OCI-LY7 (cell line): ENCODE measurements around the gene FUT2. TPM values are rescaled to one million over a fixed set of nuclear protein-coding genes. Genes with fewer than 3 reads are reported as not detected.

Source experiments
- BruUV-seq: library from RNA; stranded (reverse); fragments of 400-500 nt; replicated peaks from 2 replicates; lab custom pipeline; 2021; lab: Mats Ljungman, UMichigan
- CTCF ChIA-PET: fragments of 300-600 bp; sonication (Branson Sonifier 250); formaldehyde crosslinking; loops from one replicate; lab custom pipeline; 2022; ENCODE audit warnings: antibody characterized with exemption; ENCODE audit not compliant: unreplicated experiment; lab: Charles Lee
- POLR2A ChIA-PET: fragments of 300-600 bp; sonication (Branson Sonifier 250); formaldehyde crosslinking; loops from one replicate; lab custom pipeline; 2022; ENCODE audit warnings: antibody characterized with exemption; lab: Charles Lee
- DNase-seq: peaks from one replicate; pipeline ENCODE4 v3.0.0-alpha.2; 2015; ENCODE audit warnings: low spot score
- H2AFZ ChIP-seq: fragments of 200-600 bp; sonication (generic), shearing (Covaris generic); 2 replicates; pipeline ENCODE4 v1.6.1; 2014; ENCODE audit warnings: mild to moderate bottlenecking, antibody characterized with exemption, low read length, moderate library complexity
- H3K27ac ChIP-seq: fragments of 200-600 bp; sonication (generic); 2 replicates; pipeline ENCODE4 v1.5.1; 2014; ENCODE audit warnings: mixed run types, low read depth, mild to moderate bottlenecking, moderate library complexity, low read length, inconsistent platforms; ENCODE audit not compliant: poor library complexity, severe bottlenecking
- H3K36me3 ChIP-seq: fragments of 200-600 bp; sonication (generic); 2 replicates; pipeline ENCODE4 v1.6.1; 2014; ENCODE audit warnings: mild to moderate bottlenecking, antibody characterized with exemption, low read length, moderate library complexity, mixed read lengths; ENCODE audit not compliant: insufficient read depth
- H3K4me1 ChIP-seq: fragments of 200-600 bp; sonication (generic); 2 replicates; pipeline ENCODE4 v1.5.1; 2014; ENCODE audit warnings: mild to moderate bottlenecking, low read length; ENCODE audit not compliant: insufficient read depth, poor library complexity, severe bottlenecking
- H3K4me2 ChIP-seq: fragments of 200-600 bp; sonication (generic); 2 replicates; pipeline ENCODE4 v1.6.1; 2014; ENCODE audit warnings: mild to moderate bottlenecking, low read length
- H3K4me3 ChIP-seq: fragments of 200-600 bp; sonication (generic); 2 replicates; pipeline ENCODE4 v1.5.1; 2014; ENCODE audit warnings: mild to moderate bottlenecking, low read depth, low read length; ENCODE audit not compliant: poor library complexity, severe bottlenecking
- H3K79me2 ChIP-seq: fragments of 200-600 bp; sonication (generic); 2 replicates; pipeline ENCODE4 v1.6.1; 2016; ENCODE audit warnings: low read depth, mild to moderate bottlenecking, low read length, moderate library complexity, mixed read lengths; ENCODE audit not compliant: insufficient read depth
- H3K9me2 ChIP-seq: fragments of 200-600 bp; sonication (generic); 2 replicates; pipeline ENCODE4 v1.6.1; 2016; ENCODE audit warnings: mild to moderate bottlenecking, low read length, mixed read lengths; ENCODE audit not compliant: insufficient read depth
- H3K9me3 ChIP-seq: fragments of 200-600 bp; sonication (generic); 2 replicates; pipeline ENCODE4 v1.6.1; 2014; ENCODE audit warnings: mild to moderate bottlenecking, mixed run types, low read length, mixed read lengths
- H4K20me1 ChIP-seq: fragments of 200-600 bp; sonication (generic); 2 replicates; pipeline ENCODE4 v1.6.1; 2014; ENCODE audit warnings: mild to moderate bottlenecking, antibody characterized with exemption, low read length, moderate library complexity, mixed read lengths; ENCODE audit not compliant: insufficient read depth
- CTCF ChIP-seq: fragments of 200-600 bp; sonication (generic); conservative IDR thresholded peaks from 2 replicates; pipeline ENCODE4 v1.5.1; 2014; ENCODE audit warnings: mild to moderate bottlenecking, antibody characterized with exemption, low read length, moderate library complexity, mixed read lengths
- EZH2phosphoT487 ChIP-seq: fragments of 200-600 bp; sonication (generic); IDR thresholded peaks from 2 replicates; pipeline ENCODE4 v1.6.1; 2018; ENCODE audit warnings: low read depth, borderline replicate concordance, mild to moderate bottlenecking, mixed run types, antibody characterized with exemption, low read length, moderate library complexity, mixed read lengths
- intact Hi-C: fragments of 100-400 bp; cut with micrococcal nuclease; formaldehyde crosslinking; loops from one replicate; pipeline ENCODE4 v1.10.0; 2022; ENCODE audit not compliant: unreplicated experiment
- total RNA-seq, 2 experiments: library from RNA; depleted of rRNA in 1 of 2; stranded (reverse); fragments of >200 nt in 1 of 2; shearing (Covaris generic) in 1 of 2; gene quantifications; 2 replicates each; pipeline ENCODE4 v1.2.3, GENCODE V29; 2014 to 2022

FUT2 gene
- total RNA-seq, 2 experiments from 2014 or later, result not detected

- intact Hi-C loops, result no loop called here
- Histone ChIP-seq H3K9me2 (no peaks in the 10 kb centered on the region), H2AFZ (peak overlapping the region; percentile 67; the same call in 1 of the 2 replicates), H3K9me3 (no peaks in the 10 kb centered on the region), H3K27ac (peak overlapping the region; percentile 67), H3K4me3 (peak overlapping the region; percentile 71), H4K20me1 (no peaks in the 10 kb centered on the region), H3K4me2 (peak overlapping the region; percentile 85), H3K79me2 (no peaks in the 10 kb centered on the region), H3K36me3 (no peaks in the 10 kb centered on the region), H3K4me1 (peaks cover 17% of the 10 kb centered on the region)
- ChIA-PET POLR2A (interaction anchor here (1.3 kb wide), 1 partner anchor 12 kb away, joined by 3 read pairs; no protein-coding TSS in a partner anchor), CTCF (no interaction called here)
- no TSS peak for BruUV-seq
- DNase-seq, result peak; percentile 98
- TF ChIP-seq EZH2phosphoT487, result no peak
- no peak for TF ChIP-seq CTCF
Measured at GRCh38 chr19:48720613-48721296, 25.0 kb downstream of the FUT2 start.

- no peak for TF ChIP-seq CTCF
- TF ChIP-seq EZH2phosphoT487, result no peak
- ChIA-PET CTCF (no interaction called here), POLR2A (interaction anchor here (0.7 kb wide), 1 partner anchor 137 kb away, joined by 5 read pairs; no protein-coding TSS in a partner anchor)
- H3K36me3 ChIP-seq, result no peaks in the 10 kb centered on the region
- intact Hi-C loops, result no loop called here
- no TSS peak for BruUV-seq
- H3K27ac ChIP-seq, result no peak overlapping the region
- no peaks in the 10 kb centered on the region for H3K9me2 ChIP-seq
- no peaks in the 10 kb centered on the region for H4K20me1 ChIP-seq
- no peak overlapping the region for H2AFZ ChIP-seq
- H3K4me2 ChIP-seq, result no peak overlapping the region
- no peak overlapping the region for H3K4me3 ChIP-seq
- DNase-seq, result no peak
- peaks cover 30% of the 10 kb centered on the region for H3K4me1 ChIP-seq
- H3K9me3 ChIP-seq, result no peaks in the 10 kb centered on the region; the same call in 1 of the 2 replicates
- no peaks in the 10 kb centered on the region for H3K79me2 ChIP-seq
Measured at GRCh38 chr19:48722196-48722708, 26.5 kb downstream of the FUT2 start.
